ENCODE measurements around the gene TTC39A.

- TF ChIP-seq CTCF (IDR thresholded peaks at IDR 0.05) = no peak
- TF ChIP-seq POLR2A (IDR thresholded peaks at IDR 0.05) = no peak
- no peak for TF ChIP-seq EP300 (IDR thresholded peaks at IDR 0.05)
Measured at GRCh38 chr1:51314974-51315373, 15.4 kb downstream of the TTC39A start.
